NCI-H1417 treated with DMSO at 0.1 percent for 48 hours (cell line): Measurements from ENCODE around the gene FBXO28.
"Not testable (repeated sequence)": the region's sequence is repeated elsewhere in the genome, so short reads cannot be mapped to it uniquely, and the experiment has no call there.

Experiments used
- DNase-seq: peaks from one replicate; lab custom pipeline; 2025; lab: John Stamatoyannopoulos, UW

FBXO28 gene

GRCh38 chr1:224188286-224188685 is 74.4 kb downstream of the FBXO28 start:
- no peak for DNase-seq

DNA sequence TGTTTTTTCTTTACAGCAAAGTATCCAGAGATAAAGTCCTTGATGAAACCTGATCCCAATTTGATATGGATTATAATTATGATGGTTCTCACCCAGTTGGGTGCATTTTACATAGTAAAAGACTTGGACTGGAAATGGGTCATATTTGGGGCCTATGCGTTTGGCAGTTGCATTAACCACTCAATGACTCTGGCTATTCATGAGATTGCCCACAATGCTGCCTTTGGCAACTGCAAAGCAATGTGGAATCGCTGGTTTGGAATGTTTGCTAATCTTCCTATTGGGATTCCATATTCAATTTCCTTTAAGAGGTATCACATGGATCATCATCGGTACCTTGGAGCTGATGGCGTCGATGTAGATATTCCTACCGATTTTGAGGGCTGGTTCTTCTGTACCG is 75.7 kb downstream of the FBXO28 start:
- no peak for DNase-seq

DNA sequence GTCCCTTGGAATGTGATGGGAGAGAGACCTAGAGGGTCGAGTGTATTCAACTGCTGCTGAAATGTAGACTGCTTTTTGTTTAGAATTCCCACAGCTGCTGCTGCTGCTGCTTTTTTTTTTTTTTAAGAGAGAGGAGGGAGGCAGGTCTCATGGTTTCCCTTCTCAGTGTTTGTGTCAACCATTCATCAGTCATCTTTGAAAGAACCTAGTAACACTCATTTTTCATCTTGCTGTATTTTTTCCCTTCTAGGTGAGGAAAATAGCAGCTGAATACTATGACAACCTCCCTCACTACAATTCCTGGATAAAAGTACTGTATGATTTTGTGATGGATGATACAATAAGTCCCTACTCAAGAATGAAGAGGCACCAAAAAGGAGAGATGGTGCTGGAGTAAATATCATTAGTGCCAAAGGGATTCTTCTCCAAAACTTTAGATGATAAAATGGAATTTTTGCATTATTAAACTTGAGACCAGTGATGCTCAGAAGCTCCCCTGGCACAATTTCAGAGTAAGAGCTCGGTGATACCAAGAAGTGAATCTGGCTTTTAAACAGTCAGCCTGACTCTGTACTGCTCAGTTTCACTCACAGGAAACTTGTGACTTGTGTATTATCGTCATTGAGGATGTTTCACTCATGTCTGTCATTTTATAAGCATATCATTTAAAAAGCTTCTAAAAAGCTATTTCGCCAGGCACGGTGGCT is 78.3 kb downstream of the FBXO28 start:
- no peak for DNase-seq

DNA sequence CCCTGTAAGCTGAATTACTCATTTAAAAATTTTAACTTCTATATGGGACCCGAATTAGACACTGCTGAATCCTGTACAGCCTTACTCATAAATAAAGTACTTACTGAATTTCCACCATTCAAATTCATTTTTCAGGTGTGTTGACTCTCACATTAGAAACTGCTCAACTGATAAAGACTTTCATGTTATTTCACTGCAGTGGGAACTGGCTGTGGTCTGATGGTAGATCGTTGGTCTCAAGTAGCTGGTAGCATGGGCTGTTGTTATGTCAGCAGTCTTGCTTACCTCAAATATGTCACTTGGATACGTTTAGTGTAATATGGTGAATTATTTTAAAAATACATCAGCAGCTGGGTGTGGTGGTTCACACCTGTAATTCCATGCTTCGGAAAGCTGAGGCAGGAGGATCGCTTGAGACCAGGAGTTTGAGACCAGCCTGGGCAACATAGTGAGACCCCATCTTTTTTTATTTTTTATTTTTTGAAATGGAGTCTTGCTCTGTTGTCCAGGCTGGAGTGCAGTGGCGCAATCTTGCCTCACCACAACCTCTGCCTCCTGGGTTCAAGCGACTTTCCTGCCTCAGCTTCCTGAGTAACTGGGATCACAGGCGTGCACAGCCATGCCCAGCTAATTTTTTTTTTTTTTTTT is 79.5 kb downstream of the FBXO28 start:
- no peak for DNase-seq

- no peak for DNase-seq
Observed at GRCh38 chr1:224196813-224197600, 83.1 kb downstream of the FBXO28 start.

GRCh38 chr1:224198572-224198971 is 84.7 kb downstream of the FBXO28 start:
- no peak for DNase-seq

DNA sequence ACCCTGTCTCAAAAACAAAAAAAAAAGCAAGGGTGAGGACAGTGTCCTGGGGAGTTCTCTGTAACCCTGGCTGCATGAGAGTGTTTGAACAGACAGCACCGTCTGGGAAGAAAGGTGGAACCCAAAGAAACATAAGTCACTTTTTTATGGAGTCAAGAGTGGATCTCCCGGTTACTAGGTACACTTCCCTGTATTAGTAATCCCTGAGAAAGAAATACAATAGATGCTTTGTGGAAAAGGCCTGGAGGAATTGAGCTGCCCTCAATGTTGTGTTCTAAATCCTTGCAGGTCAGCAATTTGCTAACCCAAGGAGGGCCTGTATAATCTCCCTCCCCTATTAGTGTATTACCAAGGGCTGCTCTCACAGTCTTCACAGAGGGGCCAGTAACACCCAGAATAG is 85.8 kb downstream of the FBXO28 start:
- DNase-seq: no peak

GRCh38 chr1:224201383-224201782 is 87.5 kb downstream of the FBXO28 start:
- no peak for DNase-seq

DNA sequence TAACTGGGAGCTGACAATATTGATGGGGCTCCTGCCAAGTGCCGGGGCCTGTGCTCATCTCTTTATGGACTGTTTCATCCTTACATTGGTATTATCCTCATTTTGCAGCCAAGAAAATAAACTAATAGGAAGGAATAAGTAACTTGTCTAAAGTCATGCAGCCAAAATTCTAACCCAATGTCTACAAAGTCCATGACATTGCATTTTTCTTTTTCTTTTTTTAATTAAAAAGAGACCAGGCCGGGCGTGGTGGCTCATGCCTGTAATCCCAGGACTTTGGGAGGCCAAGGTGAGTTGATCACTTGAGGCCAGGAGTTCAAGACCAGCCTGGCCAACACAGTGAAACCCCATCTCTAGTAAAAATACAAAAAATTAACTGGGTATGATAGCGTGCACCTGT is 87.9 kb downstream of the FBXO28 start:
- no peak for DNase-seq

GRCh38 chr1:224203243-224204016 is 89.5 kb downstream of the FBXO28 start:
- DNase-seq: no peak

DNA sequence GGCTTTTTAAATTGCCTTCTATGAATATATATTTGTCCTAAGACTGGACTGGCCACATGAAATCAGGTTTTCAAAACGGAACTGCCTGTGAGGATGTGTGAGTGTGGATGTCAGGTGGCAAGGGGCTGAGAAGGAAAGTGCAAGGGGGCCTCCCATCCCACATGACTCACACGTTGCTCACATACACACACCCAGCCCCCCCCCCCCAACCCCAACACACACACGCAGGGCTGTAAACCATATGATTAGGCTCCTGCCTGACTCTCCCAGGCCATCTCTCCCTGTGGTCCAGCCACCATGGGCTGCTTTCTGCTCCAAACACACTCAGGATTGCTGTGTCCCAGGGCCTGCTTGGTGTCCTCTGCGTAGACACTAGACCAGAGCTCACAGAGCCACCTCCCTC is 91.5 kb downstream of the FBXO28 start:
- no peak for DNase-seq

- DNase-seq: not testable (repeated sequence)
Observed at GRCh38 chr1:224205931-224206538, 92.1 kb downstream of the FBXO28 start.

DNA sequence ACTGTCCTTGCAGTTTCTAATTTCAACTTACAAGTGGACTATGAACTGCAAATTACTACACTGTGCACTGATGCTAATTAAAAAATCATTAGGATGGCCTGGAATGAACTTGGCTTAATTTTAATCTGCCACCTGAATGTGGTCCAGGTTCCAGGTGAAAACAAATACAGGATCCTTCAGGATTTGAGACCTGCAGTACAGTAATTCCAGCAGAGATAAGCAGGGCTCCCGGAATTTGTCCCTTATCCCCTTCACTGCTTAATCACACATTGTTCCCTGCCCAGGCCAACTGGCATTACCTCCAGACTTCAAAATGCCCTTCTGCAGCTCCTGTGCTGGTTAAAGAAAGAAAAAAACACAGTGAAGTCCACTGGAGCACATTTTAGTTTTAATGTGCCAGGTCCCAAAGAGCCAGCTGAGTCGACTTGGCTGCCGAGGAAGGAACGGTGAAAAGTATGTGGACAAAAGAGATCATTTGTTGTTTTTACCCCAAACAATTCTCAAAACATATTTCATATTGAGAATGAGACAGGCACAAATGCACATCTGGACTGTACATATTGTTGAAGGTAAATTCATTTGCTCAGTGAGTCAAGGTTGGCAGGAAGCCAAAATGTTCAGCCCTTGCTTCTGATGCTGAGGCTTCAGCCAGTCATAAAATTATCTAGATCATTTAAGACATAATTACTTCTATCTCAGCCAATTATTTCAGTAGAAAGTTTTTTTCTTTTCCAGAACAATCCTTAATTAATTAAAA is 97.5 kb downstream of the FBXO28 start:
- peak; percentile 6 for DNase-seq
